Measurements from ENCODE around the gene NET1.
"Not testable (repeated sequence)": the region's sequence is repeated elsewhere in the genome, so short reads cannot be mapped to it uniquely, and the experiment has no call there.

Gene NET1

GRCh38 chr10:5376450-5376849, 35.9 kb upstream of the NET1 start:
- H3K9me3 ChIP-seq (ENCODE audit: low read length) = no peaks in the 10 kb centered on the region
- H3F3A ChIP-seq (ENCODE audit: insufficient read depth, low read length) = no peaks in the 10 kb centered on the region
- no peaks in the 10 kb centered on the region; the same call in 1 of the 2 replicates for H3K27me3 ChIP-seq (ENCODE audit: insufficient read depth, low read length)
- no peaks in the 10 kb centered on the region for H3K4me1 ChIP-seq (ENCODE audit: insufficient read depth, low read length, severe bottlenecking)
- H3K4me3 ChIP-seq (ENCODE audit: low read depth, low read length, poor library complexity, severe bottlenecking) = no peak overlapping the region
- no peaks in the 10 kb centered on the region for H3K79me2 ChIP-seq (ENCODE audit: insufficient read depth, low read length)
- no peak overlapping the region for H3K4me2 ChIP-seq (ENCODE audit: low read length)
- H3K9me2 ChIP-seq (ENCODE audit: low read depth, low read length) = no peaks in the 10 kb centered on the region
- no peak overlapping the region for H3K9ac ChIP-seq (ENCODE audit: low read length)
- no peaks in the 10 kb centered on the region for H4K20me1 ChIP-seq (ENCODE audit: insufficient read depth, low read length)
- no peaks in the 10 kb centered on the region for H3K36me3 ChIP-seq (ENCODE audit: insufficient read depth, low read length)
- no peak for TF ChIP-seq EZH2 (IDR thresholded peaks at IDR 0.05; ENCODE audit: borderline replicate concordance, low read length)
- TF ChIP-seq, protein P1, sequence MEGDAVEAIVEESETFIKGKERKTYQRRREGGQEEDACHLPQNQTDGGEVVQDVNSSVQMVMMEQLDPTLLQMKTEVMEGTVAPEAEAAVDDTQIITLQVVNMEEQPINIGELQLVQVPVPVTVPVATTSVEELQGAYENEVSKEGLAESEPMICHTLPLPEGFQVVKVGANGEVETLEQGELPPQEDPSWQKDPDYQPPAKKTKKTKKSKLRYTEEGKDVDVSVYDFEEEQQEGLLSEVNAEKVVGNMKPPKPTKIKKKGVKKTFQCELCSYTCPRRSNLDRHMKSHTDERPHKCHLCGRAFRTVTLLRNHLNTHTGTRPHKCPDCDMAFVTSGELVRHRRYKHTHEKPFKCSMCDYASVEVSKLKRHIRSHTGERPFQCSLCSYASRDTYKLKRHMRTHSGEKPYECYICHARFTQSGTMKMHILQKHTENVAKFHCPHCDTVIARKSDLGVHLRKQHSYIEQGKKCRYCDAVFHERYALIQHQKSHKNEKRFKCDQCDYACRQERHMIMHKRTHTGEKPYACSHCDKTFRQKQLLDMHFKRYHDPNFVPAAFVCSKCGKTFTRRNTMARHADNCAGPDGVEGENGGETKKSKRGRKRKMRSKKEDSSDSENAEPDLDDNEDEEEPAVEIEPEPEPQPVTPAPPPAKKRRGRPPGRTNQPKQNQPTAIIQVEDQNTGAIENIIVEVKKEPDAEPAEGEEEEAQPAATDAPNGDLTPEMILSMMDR (IDR thresholded peaks at IDR 0.05; ENCODE audit: low read length) = no peak
- H2AFZ ChIP-seq (ENCODE audit: low read length) = no peak overlapping the region
- no peak overlapping the region for H3K27ac ChIP-seq (ENCODE audit: low read depth, low read length, poor library complexity, severe bottlenecking)

GRCh38 chr10:5379202-5379601, 33.2 kb upstream of the NET1 start:
- H3K9ac ChIP-seq (ENCODE audit: low read length); H3K9me3 ChIP-seq (ENCODE audit: low read length); H3K79me2 ChIP-seq (ENCODE audit: insufficient read depth, low read length); H3K27me3 ChIP-seq (ENCODE audit: insufficient read depth, low read length); H2AFZ ChIP-seq (ENCODE audit: low read length); H3F3A ChIP-seq (ENCODE audit: insufficient read depth, low read length); H3K9me2 ChIP-seq (ENCODE audit: low read depth, low read length); H3K4me2 ChIP-seq (ENCODE audit: low read length); H3K36me3 ChIP-seq (ENCODE audit: insufficient read depth, low read length); H3K4me3 ChIP-seq (ENCODE audit: low read depth, low read length, poor library complexity, severe bottlenecking); H3K27ac ChIP-seq (ENCODE audit: low read depth, low read length, poor library complexity, severe bottlenecking); H3K4me1 ChIP-seq (ENCODE audit: insufficient read depth, low read length, severe bottlenecking); H4K20me1 ChIP-seq (ENCODE audit: insufficient read depth, low read length): not testable (repeated sequence)

DNA sequence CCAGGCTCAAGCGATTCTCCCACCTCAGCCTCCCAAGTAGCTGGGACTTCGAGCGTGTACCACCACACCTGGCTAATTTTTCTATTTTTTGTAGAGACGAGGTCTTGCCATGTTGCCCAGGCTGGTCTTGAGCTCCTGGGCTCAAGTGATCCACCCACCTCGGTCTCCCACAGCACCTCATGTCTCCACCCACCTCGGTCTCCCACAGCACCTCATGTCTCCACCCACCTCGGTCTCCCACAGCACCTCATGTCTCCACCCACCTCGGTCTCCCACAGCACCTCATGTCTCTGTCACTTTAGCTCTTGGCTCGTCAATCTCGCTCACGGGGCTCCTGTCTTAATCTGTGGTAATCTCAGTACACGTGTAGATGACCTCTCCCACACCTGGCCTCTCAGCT, 32.0 kb upstream of the NET1 start:
- H3K4me1 ChIP-seq (ENCODE audit: insufficient read depth, low read length, severe bottlenecking); H3F3A ChIP-seq (ENCODE audit: insufficient read depth, low read length); H4K20me1 ChIP-seq (ENCODE audit: insufficient read depth, low read length); H3K9me2 ChIP-seq (ENCODE audit: low read depth, low read length); H3K79me2 ChIP-seq (ENCODE audit: insufficient read depth, low read length); H2AFZ ChIP-seq (ENCODE audit: low read length); H3K9me3 ChIP-seq (ENCODE audit: low read length); H3K27me3 ChIP-seq (ENCODE audit: insufficient read depth, low read length); H3K4me3 ChIP-seq (ENCODE audit: low read depth, low read length, poor library complexity, severe bottlenecking); H3K36me3 ChIP-seq (ENCODE audit: insufficient read depth, low read length); H3K27ac ChIP-seq (ENCODE audit: low read depth, low read length, poor library complexity, severe bottlenecking); H3K9ac ChIP-seq (ENCODE audit: low read length); H3K4me2 ChIP-seq (ENCODE audit: low read length): not testable (repeated sequence)

GRCh38 chr10:5381187-5381586, 31.2 kb upstream of the NET1 start:
- Histone ChIP-seq H3K9me3 (ENCODE audit: low read length) (no peaks in the 10 kb centered on the region), H4K20me1 (ENCODE audit: insufficient read depth, low read length) (no peaks in the 10 kb centered on the region), H3K36me3 (ENCODE audit: insufficient read depth, low read length) (no peaks in the 10 kb centered on the region), H3K4me1 (ENCODE audit: insufficient read depth, low read length, severe bottlenecking) (no peaks in the 10 kb centered on the region), H3K4me2 (ENCODE audit: low read length) (no peak overlapping the region), H3K79me2 (ENCODE audit: insufficient read depth, low read length) (no peaks in the 10 kb centered on the region), H3K4me3 (ENCODE audit: low read depth, low read length, poor library complexity, severe bottlenecking) (no peak overlapping the region), H3K9me2 (ENCODE audit: low read depth, low read length) (no peaks in the 10 kb centered on the region), H3K27ac (ENCODE audit: low read depth, low read length, poor library complexity, severe bottlenecking) (no peak overlapping the region), H3K27me3 (ENCODE audit: insufficient read depth, low read length) (no peaks in the 10 kb centered on the region), H2AFZ (ENCODE audit: low read length) (no peak overlapping the region), H3F3A (ENCODE audit: insufficient read depth, low read length) (no peaks in the 10 kb centered on the region), H3K9ac (ENCODE audit: low read length) (no peak overlapping the region)
- TF ChIP-seq, protein P1 (IDR thresholded peaks at IDR 0.05; ENCODE audit: low read length) = no peak

Data from OCI-LY1 (cell line).